AG10803 (cell line): ENCODE results near the gene SETBP1.

Experiments used
- DNase-seq: peaks from one replicate; pipeline ENCODE4 v3.0.0; 2010; ENCODE audit warnings: low read depth
- H3K4me3 ChIP-seq: 2 replicates; pipeline ENCODE4 v1.5.1; 2011; ENCODE audit warnings: mild to moderate bottlenecking, low read length, control low read depth
- TF ChIP-seq, protein P1 (sequence below): conservative IDR thresholded peaks from 2 replicates; pipeline ENCODE4 v1.5.1; 2011; ENCODE audit warnings: mild to moderate bottlenecking, low read length, control low read depth, inconsistent platforms

Gene SETBP1

DNA sequence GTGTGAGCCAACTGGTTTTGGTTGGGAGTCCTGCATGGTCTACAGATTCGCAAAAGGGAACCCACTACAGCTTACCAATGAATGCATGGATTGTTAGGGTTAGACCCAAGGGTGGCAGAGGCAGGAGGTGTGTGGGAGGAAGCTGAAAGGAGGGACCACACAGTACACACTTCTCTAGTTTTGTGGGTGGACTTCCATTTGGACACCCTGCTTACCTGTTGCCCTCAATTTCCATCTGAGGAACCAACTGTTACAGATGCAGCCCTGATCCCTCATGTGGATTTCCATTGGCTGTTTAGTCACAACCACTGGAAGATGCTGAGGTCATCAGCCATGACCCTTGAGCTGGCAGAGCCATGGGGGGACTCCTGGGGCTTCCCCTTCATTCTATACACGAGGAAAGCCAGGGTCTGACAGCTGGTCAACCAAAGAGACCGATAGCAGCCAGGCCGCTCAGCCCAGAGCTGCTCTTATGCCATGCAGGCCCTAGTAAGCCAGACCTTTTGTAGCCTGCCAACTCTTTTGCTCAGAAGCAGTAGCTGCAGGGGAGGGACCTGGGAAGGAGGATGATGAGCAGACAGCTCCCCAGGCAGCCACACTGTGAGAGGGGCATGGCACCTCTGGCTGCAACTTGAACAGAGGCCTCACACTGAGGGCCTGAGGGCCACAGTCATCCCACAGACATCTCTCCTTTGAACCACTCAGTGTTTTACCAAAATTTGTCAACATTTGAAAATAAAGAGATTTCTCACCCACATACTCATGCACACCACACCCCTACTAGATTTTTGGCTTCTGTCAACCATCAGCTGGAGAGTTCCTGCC lies 162.1 kb downstream of the SETBP1 start:
- no peak overlapping the region for H3K4me3 ChIP-seq
- TF ChIP-seq, protein P1, sequence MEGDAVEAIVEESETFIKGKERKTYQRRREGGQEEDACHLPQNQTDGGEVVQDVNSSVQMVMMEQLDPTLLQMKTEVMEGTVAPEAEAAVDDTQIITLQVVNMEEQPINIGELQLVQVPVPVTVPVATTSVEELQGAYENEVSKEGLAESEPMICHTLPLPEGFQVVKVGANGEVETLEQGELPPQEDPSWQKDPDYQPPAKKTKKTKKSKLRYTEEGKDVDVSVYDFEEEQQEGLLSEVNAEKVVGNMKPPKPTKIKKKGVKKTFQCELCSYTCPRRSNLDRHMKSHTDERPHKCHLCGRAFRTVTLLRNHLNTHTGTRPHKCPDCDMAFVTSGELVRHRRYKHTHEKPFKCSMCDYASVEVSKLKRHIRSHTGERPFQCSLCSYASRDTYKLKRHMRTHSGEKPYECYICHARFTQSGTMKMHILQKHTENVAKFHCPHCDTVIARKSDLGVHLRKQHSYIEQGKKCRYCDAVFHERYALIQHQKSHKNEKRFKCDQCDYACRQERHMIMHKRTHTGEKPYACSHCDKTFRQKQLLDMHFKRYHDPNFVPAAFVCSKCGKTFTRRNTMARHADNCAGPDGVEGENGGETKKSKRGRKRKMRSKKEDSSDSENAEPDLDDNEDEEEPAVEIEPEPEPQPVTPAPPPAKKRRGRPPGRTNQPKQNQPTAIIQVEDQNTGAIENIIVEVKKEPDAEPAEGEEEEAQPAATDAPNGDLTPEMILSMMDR: no peak
- no peak for DNase-seq

DNA sequence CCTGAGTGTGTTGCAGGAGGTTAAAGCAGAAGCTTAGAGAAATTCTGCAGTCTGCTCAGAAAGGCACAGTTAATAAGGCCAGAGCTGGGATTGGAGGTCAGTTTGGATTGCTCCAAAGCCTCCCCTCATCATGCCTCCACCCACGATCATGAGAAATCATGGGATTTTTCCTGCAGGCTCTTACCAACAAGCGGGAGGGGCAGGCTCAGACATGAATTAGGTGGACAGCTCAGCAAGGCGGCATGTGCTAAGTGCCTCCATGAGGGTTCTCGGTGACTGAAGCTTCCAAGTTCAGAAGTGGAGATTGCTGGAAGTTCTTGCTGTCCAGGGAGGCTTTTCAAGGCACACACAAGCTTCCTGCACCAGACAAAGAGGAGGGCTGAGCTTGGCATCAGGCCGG lies 163.8 kb downstream of the SETBP1 start:
- TF ChIP-seq, protein P1: no peak
- no peak for DNase-seq
- no peak overlapping the region for H3K4me3 ChIP-seq

DNA sequence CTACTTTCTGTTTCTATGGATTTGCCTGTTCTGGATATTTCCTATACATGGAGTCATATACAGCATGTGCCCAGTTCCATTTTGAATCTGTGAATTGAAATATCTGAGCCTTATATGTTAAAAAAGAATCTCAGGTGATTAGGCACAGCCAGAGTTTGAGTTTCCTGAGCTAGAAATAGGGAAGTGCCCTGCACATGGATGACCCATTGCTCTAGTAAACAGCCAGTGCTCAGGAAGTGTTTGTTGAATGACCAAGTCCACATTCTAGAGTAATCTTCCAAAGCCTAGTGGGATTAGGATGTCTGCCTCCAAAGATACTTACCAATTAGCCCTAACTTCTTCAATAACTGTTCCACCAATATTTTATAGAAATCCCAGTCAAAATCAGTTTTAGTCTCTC lies 165.8 kb downstream of the SETBP1 start:
- H3K4me3 ChIP-seq: no peak overlapping the region
- DNase-seq: no peak
- TF ChIP-seq, protein P1: no peak

DNA sequence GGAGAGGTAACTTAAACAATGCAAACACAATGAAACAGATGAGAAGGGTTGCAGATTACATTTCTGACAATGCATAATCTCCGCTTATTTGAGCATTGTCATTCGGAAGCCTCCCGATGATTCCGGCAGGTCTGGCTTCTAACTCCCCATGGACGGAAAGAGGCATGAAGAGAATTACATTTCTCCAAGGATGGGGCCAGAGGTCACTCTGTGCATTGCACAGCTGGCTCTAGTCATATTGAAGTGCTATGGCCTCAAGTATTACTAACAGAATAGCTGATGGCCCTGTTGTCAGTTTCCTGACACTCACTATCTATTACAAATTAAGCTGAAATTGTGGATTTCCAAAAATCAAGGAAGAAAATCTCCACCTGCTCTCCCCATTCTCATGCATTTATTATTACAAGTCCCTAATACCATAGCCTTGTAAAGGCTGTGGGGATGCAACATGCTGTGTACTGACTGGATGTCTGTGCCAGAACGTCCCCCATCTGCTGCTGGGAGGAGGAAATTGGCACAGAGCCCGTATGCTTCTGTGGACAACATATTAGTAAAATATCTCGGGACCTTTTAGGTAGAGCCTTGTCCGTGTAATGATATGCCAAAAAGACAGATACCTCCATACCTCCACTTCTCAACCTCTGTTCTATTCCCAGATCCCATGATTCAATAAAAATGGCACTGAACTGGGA lies 168.1 kb downstream of the SETBP1 start:
- no peak overlapping the region for H3K4me3 ChIP-seq
- no peak for DNase-seq
- TF ChIP-seq, protein P1: no peak

DNA sequence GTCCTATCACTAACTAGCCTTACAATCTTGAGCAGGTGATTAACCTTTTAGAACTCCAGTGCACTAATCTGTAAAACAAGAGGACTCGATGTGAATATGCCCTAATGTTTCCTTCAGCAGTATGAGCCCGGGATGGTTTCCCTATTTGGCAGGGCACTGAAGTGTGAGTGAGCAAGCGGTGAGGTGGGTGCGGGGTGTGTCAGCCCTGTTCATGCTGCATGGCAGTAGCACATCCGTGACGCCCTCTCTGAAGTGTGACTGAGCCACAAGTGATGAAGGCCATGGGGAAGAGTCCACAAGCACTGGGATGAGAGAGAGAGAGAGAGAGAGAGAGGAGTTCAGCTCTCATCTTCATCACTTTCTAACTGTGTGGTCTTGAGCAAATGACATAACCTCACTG lies 168.7 kb downstream of the SETBP1 start:
- TF ChIP-seq, protein P1: no peak
- DNase-seq: no peak
- H3K4me3 ChIP-seq: no peak overlapping the region

- DNase-seq: no peak
- TF ChIP-seq, protein P1: no peak
- no peak overlapping the region for H3K4me3 ChIP-seq
Measured at GRCh38 chr18:44850001-44850400, 169.3 kb downstream of the SETBP1 start.
